ENCODE measurements around the gene MBLAC2. TPM values are rescaled to one million over a fixed set of nuclear protein-coding genes. Genes with fewer than 3 reads are reported as not detected.

The MBLAC2 gene
- total RNA-seq, 1 experiment from 2014 or later: 5.7 TPM

- no peaks in the 10 kb centered on the region for H3K36me3 ChIP-seq (ENCODE audit: control insufficient read depth in 1 of 2, insufficient read depth in 2 of 2, low read length in 2 of 2)
- intact Hi-C loops (cut with micrococcal nuclease): loop anchor here (5.0 kb wide), 1 partner anchor 54 kb away; the partner anchor contains the start of gene LYSMD3
- H3K27me3 ChIP-seq (ENCODE audit: insufficient read depth, low read length): no peaks in the 10 kb centered on the region
- H2AFZ ChIP-seq (ENCODE audit: low read depth, low read length, poor library complexity, severe bottlenecking): peak overlapping the region; percentile 45
- H3K4me1 ChIP-seq (ENCODE audit: control insufficient read depth in 1 of 2, insufficient read depth in 2 of 2, low read length in 2 of 2): peaks cover 6 to 31% of the 10 kb centered on the region in 2 experiments; a peak in 3 of 4 replicates
- H3K4me3 ChIP-seq (replicated peaks in 1 of 2; ENCODE audit: low read depth in 1 of 2, low read length in 2 of 2): peak overlapping the region; percentile 85
- H3K9ac ChIP-seq (ENCODE audit: low read length): peak overlapping the region; percentile 82
- POLR2A ChIA-PET: no interaction called here
- ATAC-seq: peak; percentile 25
- no peaks in the 10 kb centered on the region for H4K20me1 ChIP-seq (ENCODE audit: insufficient read depth)
- TF ChIP-seq MAX (IDR thresholded peaks at IDR 0.05): peak; percentile 87
- no peak for TF ChIP-seq EGR1 (IDR thresholded peaks at IDR 0.05; ENCODE audit: low read depth)
- peak; percentile 79; the same call in 1 of the 2 replicates for TF ChIP-seq ZFX (IDR thresholded peaks at IDR 0.05)
- BruUV-seq (replicated peaks): no TSS peak
- H3K79me2 ChIP-seq (ENCODE audit: insufficient read depth, low read length): peaks cover 65% of the 10 kb centered on the region
- CTCF ChIA-PET: interaction anchor here (1.6 kb wide), 1 partner anchor 131 kb away, joined by 4 read pairs; no protein-coding TSS in a partner anchor
- DNase-seq (ENCODE audit: low read depth, low spot score): no peak
- H3K4me2 ChIP-seq (ENCODE audit: low read length): peak overlapping the region; percentile 84
- peak overlapping the region; percentile 96 for H3K27ac ChIP-seq (ENCODE audit: low read depth, low read length)
- H3K9me3 ChIP-seq (ENCODE audit: control insufficient read depth in 1 of 2, insufficient read depth in 1 of 2, low read depth in 1 of 2, low read length in 2 of 2): no peaks in the 10 kb centered on the region
- RAD21 ChIA-PET (ENCODE audit: low non-redundant PET in 1 of 2, low total read pairs in 2 of 2, uncharacterized antibody in 2 of 2, unreplicated experiment in 2 of 2): no interaction called here
- no peaks in the 10 kb centered on the region for H3K9me2 ChIP-seq (ENCODE audit: insufficient read depth)
Observed at GRCh38 chr5:90473396-90474234, 956 bp downstream of the MBLAC2 start.

GRCh38 chr5:90472783-90473395 is 1.7 kb downstream of the MBLAC2 start:
- Histone ChIP-seq H3K4me1 (ENCODE audit: control insufficient read depth in 1 of 2, insufficient read depth in 2 of 2, low read length in 2 of 2) (peaks cover 6 to 31% of the 10 kb centered on the region in 2 experiments; a peak in 3 of 4 replicates), H3K79me2 (ENCODE audit: insufficient read depth, low read length) (peaks cover 60% of the 10 kb centered on the region), H3K9ac (ENCODE audit: low read length) (peak overlapping the region; percentile 82), H3K27ac (ENCODE audit: low read depth, low read length) (peak overlapping the region; percentile 96; the same call in 1 of the 2 replicates), H4K20me1 (ENCODE audit: insufficient read depth) (no peaks in the 10 kb centered on the region), H3K9me2 (ENCODE audit: insufficient read depth) (no peaks in the 10 kb centered on the region), H3K4me3 (replicated peaks in 1 of 2; ENCODE audit: low read depth in 1 of 2, low read length in 2 of 2) (peak overlapping the region; percentile 85), H3K9me3 (ENCODE audit: control insufficient read depth in 1 of 2, insufficient read depth in 1 of 2, low read depth in 1 of 2, low read length in 2 of 2) (no peaks in the 10 kb centered on the region), H3K4me2 (ENCODE audit: low read length) (peak overlapping the region; percentile 84), H2AFZ (ENCODE audit: low read depth, low read length, poor library complexity, severe bottlenecking) (no peak overlapping the region), H3K36me3 (ENCODE audit: control insufficient read depth in 1 of 2, insufficient read depth in 2 of 2, low read length in 2 of 2) (no peaks in the 10 kb centered on the region), H3K27me3 (ENCODE audit: insufficient read depth, low read length) (no peaks in the 10 kb centered on the region)
- CTCF ChIA-PET: no interaction called here
- ATAC-seq: no peak
- TSS peak; percentile 32 for BruUV-seq (replicated peaks)
- no peak for DNase-seq (ENCODE audit: low read depth, low spot score)
- RAD21 ChIA-PET (ENCODE audit: low non-redundant PET in 1 of 2, low total read pairs in 2 of 2, uncharacterized antibody in 2 of 2, unreplicated experiment in 2 of 2): no interaction called here
- intact Hi-C loops (cut with micrococcal nuclease): loop anchor here (5.0 kb wide), 1 partner anchor 54 kb away; the partner anchor contains the start of gene LYSMD3
- POLR2A ChIA-PET: no interaction called here
- TF ChIP-seq TCF7L2 (IDR thresholded peaks at IDR 0.05; ENCODE audit: borderline replicate concordance, extremely low read depth, insufficient read depth, insufficient read length) (no peak), REST (IDR thresholded peaks at IDR 0.05; ENCODE audit: low read depth) (no peak), SRF (IDR thresholded peaks at IDR 0.05; ENCODE audit: low read depth) (no peak), YY1 (IDR thresholded peaks at IDR 0.05; ENCODE audit: extremely low read depth, insufficient replicate concordance, low read depth, low read length) (no peak), FOSL1 (IDR thresholded peaks at IDR 0.05; ENCODE audit: low read depth) (no peak), ZBTB33 (IDR thresholded peaks at IDR 0.05; ENCODE audit: extremely low read depth, insufficient replicate concordance, low read length) (no peak), CEBPB (IDR thresholded peaks at IDR 0.05; ENCODE audit: low read depth) (no peak), SIN3A (IDR thresholded peaks at IDR 0.05; ENCODE audit: low read depth) (no peak), MAX (IDR thresholded peaks at IDR 0.05) (no peak)
